GM23338 (cell line): ENCODE measurements around the gene HECTD2. TPM values are rescaled to one million over a fixed set of nuclear protein-coding genes. Genes with fewer than 3 reads are reported as not detected.

Source experiments
- ATAC-seq: fragments of 200-7000 bp; cut with Tn5 transposase; 3 replicates; pipeline ENCODE4 v1.9.1; 2020
- DNase-seq: peaks from one replicate; pipeline ENCODE4 v3.0.0-alpha.2; 2015; ENCODE audit warnings: low spot score
- H2AFZ ChIP-seq: fragments of 200-600 bp; sonication (generic); 2 replicates; pipeline ENCODE4 v1.8.0; 2016; ENCODE audit warnings: antibody characterized with exemption, mild to moderate bottlenecking, moderate library complexity
- H3F3A ChIP-seq: fragments of 200-600 bp; sonication (generic); replicated peaks from 2 replicates; pipeline ENCODE4 v1.8.0; 2017; ENCODE audit warnings: antibody characterized with exemption, mixed run types, low read depth
- H3K27ac ChIP-seq: fragments of 200-600 bp; sonication (generic); 2 replicates; pipeline ENCODE4 v1.6.1; 2016; ENCODE audit warnings: low read depth
- H3K27me3 ChIP-seq: fragments of 200-600 bp; sonication (generic); 2 replicates; pipeline ENCODE4 v1.8.0; 2016; ENCODE audit warnings: mild to moderate bottlenecking, mixed run types, moderate library complexity; ENCODE audit not compliant: insufficient read depth
- H3K36me3 ChIP-seq: fragments of 200-600 bp; sonication (generic); 2 replicates; pipeline ENCODE4 v1.8.0; 2016; ENCODE audit warnings: mild to moderate bottlenecking; ENCODE audit not compliant: insufficient read depth
- H3K4me1 ChIP-seq: fragments of 200-600 bp; sonication (generic); 2 replicates; pipeline ENCODE4 v1.8.0; 2016; ENCODE audit warnings: mild to moderate bottlenecking, moderate library complexity; ENCODE audit not compliant: insufficient read depth
- H3K4me2 ChIP-seq: fragments of 200-600 bp; sonication (generic); 2 replicates; pipeline ENCODE4 v1.7.1; 2017; ENCODE audit warnings: mixed run types
- H3K4me3 ChIP-seq: fragments of 200-600 bp; sonication (generic); 2 replicates; pipeline ENCODE4 v1.6.1; 2016; ENCODE audit warnings: mixed run types
- H3K79me2 ChIP-seq: fragments of 200-600 bp; sonication (generic); replicated peaks from 2 replicates; pipeline ENCODE4 v1.8.0; 2017; ENCODE audit warnings: mild to moderate bottlenecking; ENCODE audit not compliant: insufficient read depth
- H3K9me2 ChIP-seq: fragments of 200-600 bp; sonication (generic); 2 replicates; pipeline ENCODE4 v1.8.0; 2017; ENCODE audit not compliant: insufficient read depth
- H4K20me1 ChIP-seq: fragments of 200-600 bp; sonication (generic); replicated peaks from 2 replicates; pipeline ENCODE4 v1.8.0; 2017; ENCODE audit warnings: mild to moderate bottlenecking; ENCODE audit not compliant: insufficient read depth
- H3K27ac Mint-ChIP-seq: 2 replicates; pipeline ENCODE4 v1.8.0; 2020; ENCODE audit warnings: inconsistent platforms, mild to moderate bottlenecking, moderate library complexity, mixed read lengths
- H3K27me3 Mint-ChIP-seq: 3 replicates; pipeline ENCODE4 v1.8.0; 2022; ENCODE audit warnings: low read depth, mild to moderate bottlenecking, moderate library complexity, mixed read lengths, inconsistent platforms; ENCODE audit not compliant: insufficient read depth, poor library complexity
- H3K36me3 Mint-ChIP-seq: 3 replicates; pipeline ENCODE4 v1.8.0; 2021; ENCODE audit warnings: low read depth, mild to moderate bottlenecking, inconsistent platforms, moderate library complexity, mixed read lengths
- H3K4me1 Mint-ChIP-seq: 3 replicates; pipeline ENCODE4 v1.8.0; 2020; ENCODE audit warnings: mild to moderate bottlenecking, inconsistent platforms, mixed read lengths
- H3K4me3 Mint-ChIP-seq: 3 replicates; pipeline ENCODE4 v1.8.0; 2021; ENCODE audit warnings: moderate library complexity, mild to moderate bottlenecking, inconsistent platforms, mixed read lengths
- H3K9me3 Mint-ChIP-seq: 3 replicates; pipeline ENCODE4 v1.8.0; 2020; ENCODE audit warnings: moderate library complexity, mild to moderate bottlenecking, inconsistent platforms, mixed read lengths
- CREB1 ChIP-seq: fragments of 250-450 bp; sonication (Bioruptor Pico); IDR thresholded peaks from 2 replicates; pipeline ENCODE4 v1.5.0; 2020; ENCODE audit warnings: low read depth, mild to moderate bottlenecking, moderate library complexity
- EZH2 ChIP-seq: fragments of 200-600 bp; sonication (generic); IDR thresholded peaks from one replicate; pipeline ENCODE4 v1.8.0; 2017; ENCODE audit warnings: antibody characterized with exemption, mild to moderate bottlenecking, low read depth; ENCODE audit not compliant: unreplicated experiment
- JUNB ChIP-seq: IDR thresholded peaks from one replicate; pipeline ENCODE4 v1.6.1; 2016; ENCODE audit warnings: antibody characterized with exemption; ENCODE audit not compliant: unreplicated experiment
- NANOG ChIP-seq: IDR thresholded peaks from 2 replicates; pipeline ENCODE4 v1.6.1; 2016; ENCODE audit warnings: antibody characterized with exemption, borderline replicate concordance
- POLR2AphosphoS5 ChIP-seq: IDR thresholded peaks from 2 replicates; pipeline ENCODE4 v1.6.1; 2016; ENCODE audit warnings: antibody characterized with exemption, low read depth
- REST ChIP-seq: IDR thresholded peaks from one replicate; pipeline ENCODE4 v1.6.1; 2018; ENCODE audit warnings: antibody characterized with exemption; ENCODE audit not compliant: unreplicated experiment
- ZNF114 ChIP-seq: fragments of 250-450 bp; sonication (Bioruptor Pico); IDR thresholded peaks from 2 replicates; pipeline ENCODE4 v1.5.0; 2020; ENCODE audit warnings: mild to moderate bottlenecking, moderate library complexity
- ZNF331 ChIP-seq: fragments of 250-450 bp; sonication (Bioruptor Pico); IDR thresholded peaks from 2 replicates; pipeline ENCODE4 v1.5.0; 2020; ENCODE audit warnings: low read depth, mild to moderate bottlenecking, moderate library complexity
- polyA plus RNA-seq: library from polyadenylated mRNA; unstranded; fragments of >200 nt; fragmentation: Nextera tagmentation; extraction: Ambion mirVana; gene quantifications from 2 replicates; pipeline ENCODE4 v1.2.1, GENCODE V29; 2016
- total RNA-seq: library from RNA; depleted of rRNA; stranded (reverse); fragments of >200 nt; shearing (Covaris generic); gene quantifications from 2 replicates; pipeline ENCODE4 v1.2.3, GENCODE V29; 2014
- TF ChIP-seq, protein P1 (sequence below): fragments of 250-450 bp; sonication (Bioruptor Pico); IDR thresholded peaks from 2 replicates; pipeline ENCODE4 v1.5.0; 2020; ENCODE audit warnings: mild to moderate bottlenecking, moderate library complexity
- TF ChIP-seq, protein P2 (sequence below), 2 experiments: fragments of 200-600 bp in 1 of 2; sonication (generic) in 1 of 2; conservative IDR thresholded peaks; 2 replicates each; pipeline versions ENCODE4 v1.5.1 to v1.6.1; 2016 to 2017; ENCODE audit warnings: antibody characterized with exemption in 2 of 2, low read depth in 2 of 2, mild to moderate bottlenecking in 2 of 2, moderate library complexity in 1 of 2

The HECTD2 gene
- total and polyA plus RNA-seq, 2 experiments from 2014 or later = 8.5 to 14.4 TPM

GRCh38 chr10:91452063-91452462 is 41.9 kb downstream of the HECTD2 start (continued):
- TF ChIP-seq, protein P1, sequence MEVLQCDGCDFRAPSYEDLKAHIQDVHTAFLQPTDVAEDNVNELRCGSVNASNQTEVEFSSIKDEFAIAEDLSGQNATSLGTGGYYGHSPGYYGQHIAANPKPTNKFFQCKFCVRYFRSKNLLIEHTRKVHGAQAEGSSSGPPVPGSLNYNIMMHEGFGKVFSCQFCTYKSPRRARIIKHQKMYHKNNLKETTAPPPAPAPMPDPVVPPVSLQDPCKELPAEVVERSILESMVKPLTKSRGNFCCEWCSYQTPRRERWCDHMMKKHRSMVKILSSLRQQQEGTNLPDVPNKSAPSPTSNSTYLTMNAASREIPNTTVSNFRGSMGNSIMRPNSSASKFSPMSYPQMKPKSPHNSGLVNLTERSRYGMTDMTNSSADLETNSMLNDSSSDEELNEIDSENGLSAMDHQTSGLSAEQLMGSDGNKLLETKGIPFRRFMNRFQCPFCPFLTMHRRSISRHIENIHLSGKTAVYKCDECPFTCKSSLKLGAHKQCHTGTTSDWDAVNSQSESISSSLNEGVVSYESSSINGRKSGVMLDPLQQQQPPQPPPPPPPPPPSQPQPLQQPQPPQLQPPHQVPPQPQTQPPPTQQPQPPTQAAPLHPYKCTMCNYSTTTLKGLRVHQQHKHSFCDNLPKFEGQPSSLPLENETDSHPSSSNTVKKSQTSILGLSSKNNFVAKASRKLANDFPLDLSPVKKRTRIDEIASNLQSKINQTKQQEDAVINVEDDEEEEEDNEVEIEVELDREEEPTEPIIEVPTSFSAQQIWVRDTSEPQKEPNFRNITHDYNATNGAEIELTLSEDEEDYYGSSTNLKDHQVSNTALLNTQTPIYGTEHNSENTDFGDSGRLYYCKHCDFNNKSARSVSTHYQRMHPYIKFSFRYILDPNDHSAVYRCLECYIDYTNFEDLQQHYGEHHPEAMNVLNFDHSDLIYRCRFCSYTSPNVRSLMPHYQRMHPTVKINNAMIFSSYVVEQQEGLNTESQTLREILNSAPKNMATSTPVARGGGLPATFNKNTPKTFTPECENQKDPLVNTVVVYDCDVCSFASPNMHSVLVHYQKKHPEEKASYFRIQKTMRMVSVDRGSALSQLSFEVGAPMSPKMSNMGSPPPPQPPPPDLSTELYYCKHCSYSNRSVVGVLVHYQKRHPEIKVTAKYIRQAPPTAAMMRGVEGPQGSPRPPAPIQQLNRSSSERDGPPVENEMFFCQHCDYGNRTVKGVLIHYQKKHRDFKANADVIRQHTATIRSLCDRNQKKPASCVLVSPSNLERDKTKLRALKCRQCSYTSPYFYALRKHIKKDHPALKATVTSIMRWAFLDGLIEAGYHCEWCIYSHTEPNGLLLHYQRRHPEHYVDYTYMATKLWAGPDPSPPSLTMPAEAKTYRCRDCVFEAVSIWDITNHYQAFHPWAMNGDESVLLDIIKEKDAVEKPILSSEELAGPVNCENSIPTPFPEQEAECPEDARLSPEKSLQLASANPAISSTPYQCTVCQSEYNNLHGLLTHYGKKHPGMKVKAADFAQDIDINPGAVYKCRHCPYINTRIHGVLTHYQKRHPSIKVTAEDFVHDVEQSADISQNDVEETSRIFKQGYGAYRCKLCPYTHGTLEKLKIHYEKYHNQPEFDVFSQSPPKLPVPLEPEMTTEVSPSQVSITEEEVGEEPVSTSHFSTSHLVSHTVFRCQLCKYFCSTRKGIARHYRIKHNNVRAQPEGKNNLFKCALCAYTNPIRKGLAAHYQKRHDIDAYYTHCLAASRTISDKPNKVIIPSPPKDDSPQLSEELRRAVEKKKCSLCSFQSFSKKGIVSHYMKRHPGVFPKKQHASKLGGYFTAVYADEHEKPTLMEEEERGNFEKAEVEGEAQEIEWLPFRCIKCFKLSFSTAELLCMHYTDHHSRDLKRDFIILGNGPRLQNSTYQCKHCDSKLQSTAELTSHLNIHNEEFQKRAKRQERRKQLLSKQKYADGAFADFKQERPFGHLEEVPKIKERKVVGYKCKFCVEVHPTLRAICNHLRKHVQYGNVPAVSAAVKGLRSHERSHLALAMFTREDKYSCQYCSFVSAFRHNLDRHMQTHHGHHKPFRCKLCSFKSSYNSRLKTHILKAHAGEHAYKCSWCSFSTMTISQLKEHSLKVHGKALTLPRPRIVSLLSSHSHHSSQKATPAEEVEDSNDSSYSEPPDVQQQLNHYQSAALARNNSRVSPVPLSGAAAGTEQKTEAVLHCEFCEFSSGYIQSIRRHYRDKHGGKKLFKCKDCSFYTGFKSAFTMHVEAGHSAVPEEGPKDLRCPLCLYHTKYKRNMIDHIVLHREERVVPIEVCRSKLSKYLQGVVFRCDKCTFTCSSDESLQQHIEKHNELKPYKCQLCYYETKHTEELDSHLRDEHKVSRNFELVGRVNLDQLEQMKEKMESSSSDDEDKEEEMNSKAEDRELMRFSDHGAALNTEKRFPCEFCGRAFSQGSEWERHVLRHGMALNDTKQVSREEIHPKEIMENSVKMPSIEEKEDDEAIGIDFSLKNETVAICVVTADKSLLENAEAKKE = no peak
- TF ChIP-seq, protein P2, sequence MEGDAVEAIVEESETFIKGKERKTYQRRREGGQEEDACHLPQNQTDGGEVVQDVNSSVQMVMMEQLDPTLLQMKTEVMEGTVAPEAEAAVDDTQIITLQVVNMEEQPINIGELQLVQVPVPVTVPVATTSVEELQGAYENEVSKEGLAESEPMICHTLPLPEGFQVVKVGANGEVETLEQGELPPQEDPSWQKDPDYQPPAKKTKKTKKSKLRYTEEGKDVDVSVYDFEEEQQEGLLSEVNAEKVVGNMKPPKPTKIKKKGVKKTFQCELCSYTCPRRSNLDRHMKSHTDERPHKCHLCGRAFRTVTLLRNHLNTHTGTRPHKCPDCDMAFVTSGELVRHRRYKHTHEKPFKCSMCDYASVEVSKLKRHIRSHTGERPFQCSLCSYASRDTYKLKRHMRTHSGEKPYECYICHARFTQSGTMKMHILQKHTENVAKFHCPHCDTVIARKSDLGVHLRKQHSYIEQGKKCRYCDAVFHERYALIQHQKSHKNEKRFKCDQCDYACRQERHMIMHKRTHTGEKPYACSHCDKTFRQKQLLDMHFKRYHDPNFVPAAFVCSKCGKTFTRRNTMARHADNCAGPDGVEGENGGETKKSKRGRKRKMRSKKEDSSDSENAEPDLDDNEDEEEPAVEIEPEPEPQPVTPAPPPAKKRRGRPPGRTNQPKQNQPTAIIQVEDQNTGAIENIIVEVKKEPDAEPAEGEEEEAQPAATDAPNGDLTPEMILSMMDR (conservative IDR thresholded peaks at IDR 0.05; ENCODE audit: low read depth in 2 of 2) = no peak
- TF ChIP-seq JUNB = no peak
- TF ChIP-seq ZNF331 (CRISPR knock-in tag) = no peak
- TF ChIP-seq NANOG = no peak
- TF ChIP-seq EZH2 = no peak
- TF ChIP-seq CREB1 (CRISPR knock-in tag) = no peak

DNA sequence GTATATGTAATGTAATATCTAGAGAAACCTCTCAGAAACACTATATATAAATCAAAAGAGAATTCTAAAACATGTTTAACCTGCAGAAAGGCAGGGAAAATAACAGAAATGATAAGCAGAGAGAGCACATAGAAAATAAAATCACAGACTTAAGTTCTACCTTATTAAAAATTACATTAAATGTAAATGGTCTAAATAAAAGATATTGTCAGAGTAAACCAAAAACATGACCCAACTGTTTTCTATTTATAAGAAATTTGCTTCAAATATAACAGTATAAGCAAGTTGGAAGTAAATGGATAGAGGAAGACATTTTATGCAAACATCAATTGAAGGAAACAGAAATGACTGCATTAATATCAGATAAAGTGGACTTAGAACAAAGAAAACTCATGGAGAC is 43.4 kb downstream of the HECTD2 start:
- Mint-ChIP-seq H3K27me3 (no peaks in the 10 kb centered on the region), H3K36me3 (peaks cover 39% of the 10 kb centered on the region), H3K9me3 (peaks cover 29% of the 10 kb centered on the region), H3K27ac (no peak overlapping the region), H3K4me1 (no peaks in the 10 kb centered on the region), H3K4me3 (no peak overlapping the region)
- H3F3A ChIP-seq = no peaks in the 10 kb centered on the region
- H3K4me1 ChIP-seq = no peaks in the 10 kb centered on the region
- H3K36me3 ChIP-seq = no peaks in the 10 kb centered on the region
- H3K27ac ChIP-seq = no peak overlapping the region
- H3K79me2 ChIP-seq = no peaks in the 10 kb centered on the region
- H3K27me3 ChIP-seq = no peaks in the 10 kb centered on the region
- H3K9me2 ChIP-seq = no peaks in the 10 kb centered on the region
- ATAC-seq (no peak), DNase-seq (no peak)
- no peak overlapping the region for H3K4me2 ChIP-seq
- TF ChIP-seq CREB1 (CRISPR knock-in tag) = no peak
- TF ChIP-seq REST = no peak
- no peak for TF ChIP-seq EZH2
- TF ChIP-seq POLR2AphosphoS5 = no peak
- TF ChIP-seq NANOG = no peak
- TF ChIP-seq ZNF114 (CRISPR knock-in tag) = no peak
- TF ChIP-seq, protein P2 (conservative IDR thresholded peaks at IDR 0.05; ENCODE audit: low read depth in 2 of 2) = no peak
- no peak overlapping the region for H3K4me3 ChIP-seq
- H2AFZ ChIP-seq = no peak overlapping the region
- H4K20me1 ChIP-seq = no peaks in the 10 kb centered on the region
